Measurements from ENCODE around the gene ANKMY1. TPM values are rescaled to one million over a fixed set of nuclear protein-coding genes. Genes with fewer than 3 reads are reported as not detected.

Gene ANKMY1
- total RNA-seq, 2 donors from 2014 or later, result 15.4 to 22.1 TPM

DNA sequence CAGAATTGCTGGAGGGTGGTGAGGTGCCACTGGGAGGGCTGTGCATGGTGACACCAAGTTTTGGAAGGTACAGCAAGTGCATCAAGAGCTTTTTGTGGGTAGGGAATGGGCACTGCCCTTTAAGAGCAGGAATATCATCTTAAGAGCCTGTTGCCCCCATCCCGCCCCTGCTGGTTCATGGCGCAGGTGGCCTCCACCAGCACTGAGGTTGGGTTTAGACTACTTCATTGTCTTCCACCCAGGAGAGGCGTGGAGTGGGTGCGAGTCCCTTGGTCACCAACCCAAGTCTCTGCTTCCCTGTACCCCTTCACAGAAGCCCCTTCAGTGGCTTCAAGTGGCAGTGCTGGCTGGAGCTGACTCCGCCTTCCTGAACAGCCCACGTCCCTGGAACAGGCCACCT lies 18.2 kb upstream of the ANKMY1 start:
- no peaks in the 10 kb centered on the region for H3K9me3 Mint-ChIP-seq
- ATAC-seq (no peak), DNase-seq (ENCODE audit: low spot score in 2 of 2) (no peak)
- H3K27ac Mint-ChIP-seq, result peak overlapping the region; percentile 78 to 82
- no peaks in the 10 kb centered on the region for H3K36me3 Mint-ChIP-seq

DNA sequence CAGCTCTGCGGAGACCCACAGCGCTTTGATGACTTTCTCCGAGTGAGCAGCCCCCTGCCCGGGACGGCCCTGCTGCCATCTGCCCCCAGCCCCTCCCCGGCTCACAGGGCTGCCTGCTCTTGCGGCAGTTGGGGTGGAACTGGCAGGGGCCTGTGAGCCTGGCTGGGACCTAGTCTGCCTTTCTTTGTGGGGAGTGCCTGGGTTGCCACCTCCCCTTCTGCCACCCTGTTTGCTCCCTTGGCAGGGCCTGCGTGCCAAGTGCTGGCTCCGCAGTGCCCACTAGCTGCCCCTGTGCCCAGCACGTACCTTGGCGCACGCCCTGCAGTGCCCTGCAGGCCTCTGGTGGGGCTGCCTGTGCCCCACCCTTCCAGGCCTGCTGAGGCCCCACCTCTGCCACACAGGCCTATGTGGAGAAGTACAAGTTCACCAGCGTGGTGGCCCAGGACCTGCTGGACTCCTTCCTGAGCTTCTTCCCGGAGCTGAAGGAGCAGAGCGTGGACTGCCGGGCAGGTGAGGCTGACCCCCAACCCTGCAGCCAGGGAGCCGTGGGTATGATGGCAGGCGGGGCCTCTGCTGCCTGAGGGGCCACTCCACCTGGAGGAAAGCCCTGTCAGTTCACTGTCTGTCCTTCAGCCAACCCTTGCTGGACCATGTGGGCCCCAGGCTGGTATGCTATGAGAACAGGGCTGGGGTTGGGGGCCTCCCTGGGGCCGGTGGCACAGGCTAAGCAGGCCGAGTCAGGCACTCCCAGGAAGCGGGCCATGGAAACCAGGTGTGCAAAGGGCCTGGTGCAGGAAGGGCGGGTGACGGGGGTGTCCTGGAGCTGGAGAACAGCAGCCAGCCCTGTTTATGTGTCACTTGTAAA lies 17.5 kb upstream of the ANKMY1 start:
- no peak for DNase-seq (ENCODE audit: low spot score in 2 of 2)
- H3K36me3 Mint-ChIP-seq, result no peaks in the 10 kb centered on the region
- ATAC-seq, result no peak
- peak overlapping the region; percentile 78 to 82 for H3K27ac Mint-ChIP-seq
- no peaks in the 10 kb centered on the region for H3K9me3 Mint-ChIP-seq

DNA sequence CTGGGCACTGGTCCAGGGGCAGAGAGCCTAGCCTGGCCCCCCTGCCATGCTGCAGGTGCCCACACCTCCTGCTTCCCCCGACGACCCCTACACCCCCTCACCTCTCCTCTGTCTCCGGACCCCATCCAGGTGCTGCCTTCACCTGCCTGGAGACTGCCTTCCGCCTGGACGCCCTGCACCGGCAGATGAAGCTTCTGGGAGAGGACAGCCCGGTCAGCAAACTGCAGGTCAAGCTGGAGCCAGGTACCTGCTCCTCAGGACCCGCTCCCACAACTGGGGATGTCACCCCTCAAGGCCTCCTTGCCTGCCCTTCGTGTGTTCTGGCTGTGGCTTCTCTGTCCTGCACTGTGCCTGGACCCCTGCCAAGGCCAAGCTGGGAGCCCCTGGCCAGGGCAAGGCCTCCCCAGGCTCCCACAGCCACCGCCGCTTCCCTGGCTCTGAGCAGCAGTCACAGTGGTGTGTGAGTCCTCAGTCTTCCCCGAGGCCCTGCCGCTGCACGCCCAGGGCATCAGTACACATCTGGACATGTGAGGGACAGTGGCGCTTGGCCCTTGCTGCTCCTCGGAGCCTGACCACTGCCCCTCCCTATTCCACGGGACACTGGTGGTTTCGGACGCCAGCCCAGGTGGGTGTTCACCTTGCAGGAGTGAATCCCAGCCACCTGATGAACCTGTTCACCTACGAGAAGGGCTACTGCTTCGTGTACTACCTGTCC lies 16.8 kb upstream of the ANKMY1 start:
- no peaks in the 10 kb centered on the region for H3K9me3 Mint-ChIP-seq
- peak overlapping the region in 1 of 2 donors; percentile 78 for H3K27ac Mint-ChIP-seq
- DNase-seq (ENCODE audit: low spot score in 2 of 2), result no peak
- no peaks in the 10 kb centered on the region for H3K36me3 Mint-ChIP-seq
- no peak for ATAC-seq

DNA sequence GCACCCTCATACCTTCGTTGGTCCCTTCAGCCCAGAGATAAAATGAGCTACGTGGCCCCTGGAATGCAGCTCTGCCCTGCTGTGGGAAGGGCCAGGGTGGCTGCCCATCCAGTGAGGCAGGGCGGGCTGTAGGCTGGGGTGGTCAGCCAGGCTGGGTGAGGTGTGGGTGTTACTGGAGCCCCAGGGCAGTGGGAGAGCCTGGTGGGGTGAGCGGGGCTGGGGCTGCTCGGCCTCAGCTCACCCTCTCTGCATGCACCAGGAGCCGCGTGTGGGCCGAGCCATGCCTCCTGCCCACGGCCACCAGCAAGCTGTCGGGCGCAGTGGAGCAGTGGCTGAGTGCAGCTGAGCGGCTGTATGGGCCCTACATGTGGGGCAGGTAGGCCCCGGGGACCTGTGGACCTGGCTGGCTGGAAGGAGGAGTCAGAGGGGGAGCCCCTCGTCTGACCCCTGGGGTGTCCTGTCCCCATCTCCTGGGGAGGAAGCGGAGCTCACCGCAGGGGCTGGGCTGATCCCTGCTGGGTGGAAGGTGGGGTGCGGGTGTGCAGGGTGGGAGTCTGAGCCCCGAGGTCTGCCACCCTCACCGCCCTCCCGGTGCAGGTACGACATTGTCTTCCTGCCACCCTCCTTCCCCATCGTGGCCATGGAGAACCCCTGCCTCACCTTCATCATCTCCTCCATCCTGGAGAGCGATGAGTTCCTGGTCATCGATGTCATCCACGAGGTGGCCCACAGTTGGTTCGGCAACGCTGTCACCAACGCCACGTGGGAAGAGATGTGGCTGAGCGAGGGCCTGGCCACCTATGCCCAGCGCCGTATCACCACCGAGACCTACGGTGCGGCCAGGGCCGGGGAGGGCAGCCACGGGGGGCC lies 16.0 kb upstream of the ANKMY1 start:
- Mint-ChIP-seq H3K36me3 (no peaks in the 10 kb centered on the region), H3K27ac (no peak overlapping the region), H3K9me3 (no peaks in the 10 kb centered on the region)
- ATAC-seq (no peak), DNase-seq (ENCODE audit: low spot score in 2 of 2) (no peak)

- DNase-seq (ENCODE audit: low spot score in 2 of 2) (peak in 1 of 2 donors; percentile 41), ATAC-seq (no peak)
- H3K36me3 Mint-ChIP-seq, result no peaks in the 10 kb centered on the region
- H3K27ac Mint-ChIP-seq, result no peak overlapping the region
- H3K9me3 Mint-ChIP-seq, result no peaks in the 10 kb centered on the region
Observed at GRCh38 chr2:240573071-240573515, 15.3 kb upstream of the ANKMY1 start.

DNA sequence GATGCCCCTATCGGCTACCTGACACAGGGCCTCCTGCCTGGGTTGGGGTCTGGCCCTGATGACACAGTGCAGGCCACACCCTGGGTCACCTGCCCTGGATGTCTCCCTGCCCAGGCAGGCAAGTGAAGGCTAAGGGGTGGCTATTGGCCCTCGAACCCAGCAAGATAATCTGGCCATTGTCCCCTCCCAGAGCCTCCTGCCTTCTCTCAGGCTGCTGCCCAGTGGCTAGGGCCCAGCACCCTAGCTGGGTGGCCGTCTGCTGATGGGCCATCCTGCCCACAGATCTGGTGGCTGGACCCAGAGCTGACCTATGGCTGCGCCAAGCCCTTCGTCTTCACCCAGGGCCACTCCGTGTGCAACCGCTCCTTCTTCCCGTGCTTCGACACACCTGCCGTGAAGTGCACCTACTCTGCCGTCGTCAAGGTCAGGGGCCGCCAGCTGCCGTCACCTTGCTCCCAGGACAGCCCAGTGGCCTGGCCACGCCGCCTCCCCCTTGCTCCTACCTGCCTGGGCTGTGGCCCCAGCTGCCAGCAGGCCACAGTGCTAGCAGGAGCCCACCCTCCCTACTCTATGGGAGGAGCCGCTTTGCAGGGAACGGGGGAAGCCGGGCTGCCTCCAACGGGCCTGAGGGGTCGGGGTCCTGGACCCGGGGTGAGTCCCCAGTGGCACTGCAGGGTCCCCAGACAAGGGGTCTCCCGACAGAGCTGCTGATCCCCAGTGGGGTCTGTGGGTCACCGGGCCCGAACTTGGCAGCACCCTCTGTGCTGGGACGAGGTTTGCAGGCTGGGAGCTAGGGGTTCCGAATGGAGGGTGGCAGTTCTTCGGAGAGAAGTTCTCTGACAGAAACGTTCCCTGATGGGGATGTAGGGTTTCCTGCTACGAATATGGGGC lies 14.6 kb upstream of the ANKMY1 start:
- no peak overlapping the region for H3K27ac Mint-ChIP-seq
- peaks cover 5 to 6% of the 10 kb centered on the region in 2 donors for H3K36me3 Mint-ChIP-seq
- H3K9me3 Mint-ChIP-seq, result no peaks in the 10 kb centered on the region
- ATAC-seq, result no peak
- peak in 1 of 2 donors; percentile 51 for DNase-seq (ENCODE audit: low spot score in 2 of 2)

DNA sequence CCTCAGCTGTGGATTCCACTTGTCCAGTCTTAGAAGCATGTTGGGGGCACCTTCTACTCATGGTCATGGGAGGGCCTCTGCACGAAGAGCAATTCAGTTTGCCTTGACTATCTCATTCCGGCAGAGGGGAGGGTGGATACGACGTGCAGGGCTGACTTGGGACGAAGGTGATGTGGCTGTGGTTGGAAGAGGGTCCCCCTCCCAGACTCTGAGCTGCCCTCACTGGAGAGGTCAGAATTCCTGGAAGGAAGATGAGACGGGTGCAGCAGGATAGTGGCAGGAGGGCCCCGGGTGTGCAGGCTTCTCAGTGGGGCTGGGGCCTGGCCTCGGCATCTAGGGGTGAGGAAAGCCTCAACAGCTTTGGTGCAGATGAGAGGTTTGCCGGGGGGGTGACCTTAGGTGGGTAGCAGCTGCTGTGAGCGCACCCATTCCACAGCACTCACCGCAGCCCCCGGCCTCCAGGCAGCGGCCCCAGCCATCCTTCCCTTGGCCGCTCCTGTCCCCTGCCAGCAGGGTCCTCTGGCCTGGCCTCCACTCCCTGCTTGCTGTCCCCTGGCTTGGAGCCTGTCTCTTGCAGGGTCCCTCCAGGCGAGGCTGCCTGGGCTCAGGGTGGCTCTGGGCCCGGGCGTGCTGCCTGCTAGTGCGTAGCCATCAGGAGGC lies 13.7 kb upstream of the ANKMY1 start:
- peaks cover 5 to 11% of the 10 kb centered on the region in 2 donors for H3K36me3 Mint-ChIP-seq
- ATAC-seq (no peak), DNase-seq (ENCODE audit: low spot score in 2 of 2) (peak in 1 of 2 donors; percentile 55)
- H3K27ac Mint-ChIP-seq, result peak overlapping the region in 1 of 2 donors; percentile 37
- H3K9me3 Mint-ChIP-seq, result no peaks in the 10 kb centered on the region

DNA sequence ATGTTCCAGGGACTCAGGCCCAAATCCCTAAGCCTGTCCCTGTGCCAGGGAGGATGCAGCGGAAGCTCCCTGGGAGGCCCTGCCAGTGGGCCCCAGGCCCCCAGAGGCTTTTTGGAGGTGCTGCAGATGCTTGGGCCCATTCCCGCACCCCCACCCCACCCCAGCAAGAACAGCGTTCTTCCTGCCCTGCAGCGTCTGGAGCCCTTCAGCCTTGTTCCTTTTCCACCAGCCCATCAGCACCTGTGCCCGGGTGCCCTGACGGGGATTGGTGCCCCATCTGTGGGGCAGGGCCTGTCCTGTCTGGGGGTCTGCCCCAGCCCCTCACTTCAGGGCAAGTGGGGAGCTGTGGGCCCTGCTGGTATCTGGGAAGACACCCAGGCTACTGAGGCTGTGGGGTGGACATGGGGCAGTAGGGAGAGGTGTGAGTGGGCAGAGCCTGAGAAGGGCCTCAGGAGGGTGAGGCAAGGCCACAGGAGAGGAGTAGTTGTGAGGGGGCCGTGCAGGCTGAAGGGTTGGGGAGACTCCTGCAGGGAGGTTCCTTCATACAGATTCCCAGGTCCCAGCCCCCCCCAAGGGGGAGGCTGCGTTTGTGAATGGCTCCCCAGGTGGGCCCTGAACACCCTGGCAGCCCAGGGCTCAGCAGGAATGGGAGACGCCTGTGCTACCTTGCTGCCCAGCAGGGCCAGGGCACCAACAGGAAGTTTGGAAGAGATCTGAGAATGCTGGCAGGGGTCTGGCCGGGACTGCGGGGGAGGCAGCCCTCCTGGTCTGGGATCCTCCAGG lies 12.9 kb upstream of the ANKMY1 start:
- H3K9me3 Mint-ChIP-seq, result no peaks in the 10 kb centered on the region
- DNase-seq (ENCODE audit: low spot score in 2 of 2) (peak in 1 of 2 donors; percentile 56), ATAC-seq (no peak)
- H3K36me3 Mint-ChIP-seq, result peaks cover 5 to 11% of the 10 kb centered on the region in 2 donors
- peak overlapping the region in 1 of 2 donors; percentile 52 for H3K27ac Mint-ChIP-seq

DNA sequence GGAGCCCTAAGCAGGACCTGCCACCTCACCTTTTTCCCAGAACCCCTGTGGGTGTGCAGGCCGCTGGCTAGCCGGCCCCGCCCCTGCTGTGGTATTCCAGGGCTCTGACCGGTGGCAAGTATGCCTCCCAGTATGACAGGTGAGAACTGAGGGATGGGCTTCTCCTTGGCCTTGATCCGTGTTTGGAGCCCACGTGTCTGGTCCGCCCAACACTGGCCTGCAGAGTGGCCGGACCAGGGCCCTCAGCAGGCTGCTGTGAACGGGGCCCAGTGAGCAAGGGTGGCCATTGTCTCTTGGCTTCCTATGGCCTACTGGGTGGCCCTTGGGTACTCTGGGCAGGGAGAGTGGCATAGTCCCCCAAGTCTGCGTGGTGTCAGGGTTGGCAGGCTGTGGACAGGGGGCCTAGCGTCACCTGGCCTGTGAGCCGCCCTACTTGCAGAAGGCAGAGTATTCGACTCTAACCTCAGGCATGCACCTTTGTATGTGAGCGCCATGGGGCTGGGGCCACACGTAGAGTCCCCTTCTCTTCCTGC lies 12.3 kb upstream of the ANKMY1 start:
- DNase-seq (ENCODE audit: low spot score in 2 of 2), result peak in 1 of 2 donors; percentile 54
- Mint-ChIP-seq H3K36me3 (peaks cover 12 to 17% of the 10 kb centered on the region in 2 donors), H3K27ac (peak overlapping the region in 1 of 2 donors; percentile 47), H3K9me3 (no peaks in the 10 kb centered on the region)
- no peak for ATAC-seq

DNA sequence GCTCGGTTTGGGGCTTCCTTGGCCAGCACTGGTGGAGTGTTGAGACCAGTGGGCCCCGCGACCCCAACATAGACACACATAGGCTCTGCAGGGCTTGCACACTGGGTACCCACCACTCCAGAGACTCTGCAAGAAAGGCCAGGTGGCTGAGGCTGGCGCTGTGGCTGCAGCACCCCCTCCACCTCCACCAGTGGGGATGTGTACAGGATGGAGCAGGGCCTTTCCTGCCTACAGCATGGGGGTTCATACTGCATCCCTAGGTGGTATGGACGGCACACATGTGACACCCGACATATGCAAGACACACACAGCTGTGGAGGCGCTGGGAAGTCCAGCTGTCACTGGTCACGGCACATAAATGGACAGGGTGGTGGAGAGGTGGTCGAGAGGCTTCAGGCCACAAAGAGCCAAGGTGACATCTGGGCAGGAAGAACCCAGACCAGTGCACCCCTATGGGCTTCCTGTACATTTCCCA lies 11.8 kb upstream of the ANKMY1 start:
- peak overlapping the region; percentile 47 to 50 for H3K27ac Mint-ChIP-seq
- peaks cover 15 to 19% of the 10 kb centered on the region in 2 donors for H3K36me3 Mint-ChIP-seq
- DNase-seq (ENCODE audit: low spot score in 2 of 2), result no peak
- no peaks in the 10 kb centered on the region for H3K9me3 Mint-ChIP-seq
- no peak for ATAC-seq

GRCh38 chr2:240568678-240569522 lies 11.1 kb upstream of the ANKMY1 start:
- H3K36me3 Mint-ChIP-seq, result peaks cover 19 to 22% of the 10 kb centered on the region in 2 donors
- ATAC-seq, result peak in 1 of 2 donors; percentile 1

DNA sequence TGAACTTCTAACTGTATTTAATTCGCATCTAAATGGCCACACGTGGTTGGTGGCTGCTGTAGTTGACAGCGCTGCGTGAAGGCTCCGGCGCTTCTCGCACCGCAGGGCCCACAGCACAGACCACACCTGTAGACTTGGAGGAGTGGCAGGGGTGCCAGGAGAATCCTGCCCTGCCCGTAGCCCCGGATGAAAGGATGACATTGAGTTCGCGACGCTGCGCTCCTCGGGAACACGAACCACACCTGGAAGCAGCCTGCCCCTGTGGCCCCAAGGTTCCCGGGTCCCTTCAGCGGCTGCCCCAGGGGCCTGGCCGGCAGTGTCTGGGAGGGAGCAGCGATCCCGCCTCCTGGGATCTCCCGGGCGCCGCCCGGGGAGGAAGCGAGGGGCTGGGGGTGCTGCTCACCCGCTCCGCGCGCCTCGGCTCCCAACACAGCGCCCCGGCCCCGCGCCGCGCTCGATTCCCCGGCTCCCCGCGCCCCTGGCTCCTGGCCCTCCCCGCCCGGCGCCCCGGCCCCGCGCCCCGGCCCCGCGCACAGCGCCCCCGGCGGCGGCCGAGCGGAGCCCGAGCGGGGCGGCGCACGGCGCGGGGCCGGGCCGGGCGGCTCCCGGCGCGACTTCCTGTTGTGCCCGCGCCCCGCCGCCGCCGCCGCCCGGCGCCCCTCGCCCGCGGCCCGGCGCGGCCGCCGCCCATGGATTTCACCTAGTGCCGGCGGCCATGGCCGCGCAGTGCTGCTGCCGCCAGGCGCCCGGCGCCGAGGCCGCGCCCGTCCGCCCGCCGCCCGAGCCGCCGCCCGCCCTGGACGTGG lies 10.3 kb upstream of the ANKMY1 start, which contains the start of gene RNPEPL1:
TSS of gene RNPEPL1 (plus strand) at position 613 of the 806 bp plus-strand sequence. CDS start at position 716, 103 bp downstream.
- peak; percentile 13 to 43 for ATAC-seq
- DNase-seq (ENCODE audit: low spot score in 2 of 2), result peak in 1 of 2 donors; percentile 63
- H3K9me3 Mint-ChIP-seq, result no peaks in the 10 kb centered on the region
- peak within 1 kb of the TSS; percentile 96 to 99 for H3K27ac Mint-ChIP-seq
- H3K36me3 Mint-ChIP-seq, result peaks cover 27 to 30% of the 10 kb centered on the region in 2 donors

More at GRCh38 chr2:240568678-240569522, 11.1 kb upstream of the ANKMY1 start:
- Mint-ChIP-seq H3K27ac (peak overlapping the region; percentile 47 to 65), H3K9me3 (no peaks in the 10 kb centered on the region)
- DNase-seq (ENCODE audit: low spot score in 2 of 2), result peak in 1 of 2 donors; percentile 38
